GM19099 (cell line): ENCODE measurements around the gene CFAP69.

Source experiments
- POLR2A ChIP-seq: IDR thresholded peaks from 3 replicates; pipeline ENCODE4 v1.6.1; 2011; ENCODE audit warnings: low read depth; ENCODE audit not compliant: insufficient read length; ENCODE audit errors: extremely low read depth

Gene CFAP69

GRCh38 chr7:90242369-90243168 lies 2.4 kb upstream of the CFAP69 start:
- no peak for TF ChIP-seq POLR2A

- TF ChIP-seq POLR2A, result no peak
These were observed 1.4 kb upstream of the CFAP69 start for GRCh38 chr7:90243556-90243955.

GRCh38 chr7:90244565-90244908 lies 437 bp upstream of the CFAP69 start:
- TF ChIP-seq POLR2A, result no peak

- no peak for TF ChIP-seq POLR2A
These were observed 1.2 kb downstream of the CFAP69 start for GRCh38 chr7:90246171-90246570.

GRCh38 chr7:90248706-90249105 lies 3.7 kb downstream of the CFAP69 start:
- no peak for TF ChIP-seq POLR2A

- TF ChIP-seq POLR2A, result no peak
These were observed 5.8 kb downstream of the CFAP69 start for GRCh38 chr7:90250601-90251303.

GRCh38 chr7:90251304-90251635 lies 6.3 kb downstream of the CFAP69 start:
- no peak for TF ChIP-seq POLR2A

- no peak for TF ChIP-seq POLR2A
These were observed 11.8 kb downstream of the CFAP69 start for GRCh38 chr7:90256778-90257177.

- TF ChIP-seq POLR2A, result no peak
These were observed 16.5 kb downstream of the CFAP69 start for GRCh38 chr7:90261441-90261840.

- TF ChIP-seq POLR2A, result no peak
These were observed 17.5 kb downstream of the CFAP69 start for GRCh38 chr7:90262438-90262837.

- TF ChIP-seq POLR2A, result no peak
These were observed 21.8 kb downstream of the CFAP69 start for GRCh38 chr7:90266808-90267207.

GRCh38 chr7:90267263-90267858 lies 22.4 kb downstream of the CFAP69 start:
- no peak for TF ChIP-seq POLR2A

- no peak for TF ChIP-seq POLR2A
These were observed 24.2 kb downstream of the CFAP69 start for GRCh38 chr7:90269163-90269562.

GRCh38 chr7:90270431-90271178 lies 25.6 kb downstream of the CFAP69 start:
- no peak for TF ChIP-seq POLR2A

GRCh38 chr7:90271753-90272152 lies 26.8 kb downstream of the CFAP69 start:
- no peak for TF ChIP-seq POLR2A

GRCh38 chr7:90272242-90272641 lies 27.3 kb downstream of the CFAP69 start:
- TF ChIP-seq POLR2A, result no peak

- TF ChIP-seq POLR2A, result no peak
These were observed 29.2 kb downstream of the CFAP69 start for GRCh38 chr7:90274161-90274560.
